Measurements from ENCODE around the gene SEC63.

Gene SEC63

GRCh38 chr6:107853230-107853629 lies 104.8 kb downstream of the SEC63 start:
- DNase-seq: no peak

GRCh38 chr6:107849325-107849724 lies 108.7 kb downstream of the SEC63 start:
- no peak for DNase-seq

- DNase-seq: peak; percentile 49
These were observed 109.9 kb downstream of the SEC63 start for GRCh38 chr6:107847844-107848802.

- no peak for DNase-seq
These were observed 111.7 kb downstream of the SEC63 start for GRCh38 chr6:107846262-107846795.

- no peak for DNase-seq
These were observed 112.2 kb downstream of the SEC63 start for GRCh38 chr6:107845777-107846176.

GRCh38 chr6:107843400-107843799 lies 114.6 kb downstream of the SEC63 start:
- DNase-seq: no peak

GRCh38 chr6:107841275-107841670 lies 116.7 kb downstream of the SEC63 start:
- DNase-seq: no peak

- no peak for DNase-seq
These were observed 117.3 kb downstream of the SEC63 start for GRCh38 chr6:107840636-107841274.

GRCh38 chr6:107833136-107833535 lies 124.9 kb downstream of the SEC63 start:
- no peak for DNase-seq

- no peak for DNase-seq
These were observed 125.6 kb downstream of the SEC63 start for GRCh38 chr6:107832151-107833056.

- DNase-seq: no peak
These were observed 127.9 kb downstream of the SEC63 start for GRCh38 chr6:107830060-107830459.

- DNase-seq: no peak
These were observed 130.5 kb downstream of the SEC63 start for GRCh38 chr6:107827541-107827940.

- DNase-seq: no peak
These were observed 134.9 kb downstream of the SEC63 start for GRCh38 chr6:107823047-107823557.

GRCh38 chr6:107822176-107823046 lies 135.6 kb downstream of the SEC63 start:
- no peak for DNase-seq

GRCh38 chr6:107821591-107821990 lies 136.4 kb downstream of the SEC63 start:
- no peak for DNase-seq

- no peak for DNase-seq
These were observed 137.4 kb downstream of the SEC63 start for GRCh38 chr6:107820338-107821261.

- DNase-seq: no peak
These were observed 138.1 kb downstream of the SEC63 start for GRCh38 chr6:107819964-107820337.

- DNase-seq: no peak
These were observed 138.8 kb downstream of the SEC63 start for GRCh38 chr6:107819217-107819616.

GRCh38 chr6:107818272-107818671 lies 139.7 kb downstream of the SEC63 start:
- no peak for DNase-seq

GRCh38 chr6:107817784-107818183 lies 140.2 kb downstream of the SEC63 start:
- DNase-seq: no peak
